HepG2 (cell line): ENCODE data around the gene HOXA9.

Experiments
- CREBL2 ChIP-seq: sonication (generic); formaldehyde crosslinking; IDR thresholded peaks from 2 replicates; pipeline ENCODE4 v1.8.1; 2023; ENCODE audit warnings: missing genetic modification reagents, mild to moderate bottlenecking, borderline replicate concordance
- CTCF ChIP-seq: sonication (generic); formaldehyde crosslinking; IDR thresholded peaks from 2 replicates; pipeline ENCODE4 v1.5.0; 2020; ENCODE audit warnings: mild to moderate bottlenecking, missing genetic modification reagents, moderate library complexity
- RBM22 ChIP-seq: fragments of 200-400 bp; formaldehyde crosslinking; optimal IDR thresholded peaks from 2 replicates; pipeline ENCODE3; 2017; ENCODE audit warnings: mild to moderate bottlenecking, low read length, moderate library complexity
- WIZ ChIP-seq: sonication (generic); formaldehyde crosslinking; IDR thresholded peaks from 2 replicates; pipeline ENCODE4 v1.5.1; 2020; ENCODE audit warnings: mild to moderate bottlenecking, missing genetic modification reagents
- ZFP36L1 ChIP-seq: sonication (generic); formaldehyde crosslinking; IDR thresholded peaks from 2 replicates; pipeline ENCODE4 v1.8.0; 2022; ENCODE audit warnings: mild to moderate bottlenecking, missing genetic modification reagents, moderate library complexity
- ZNF616 ChIP-seq: sonication (generic); formaldehyde crosslinking; IDR thresholded peaks from 2 replicates; pipeline ENCODE4 v1.5.0; 2020; ENCODE audit warnings: low read depth, mild to moderate bottlenecking, missing genetic modification reagents
- TF ChIP-seq, protein P1 (sequence below): sonication (generic); formaldehyde crosslinking; IDR thresholded peaks from 2 replicates; pipeline ENCODE4 v1.4.0; 2020; ENCODE audit warnings: missing genetic modification reagents

DNA sequence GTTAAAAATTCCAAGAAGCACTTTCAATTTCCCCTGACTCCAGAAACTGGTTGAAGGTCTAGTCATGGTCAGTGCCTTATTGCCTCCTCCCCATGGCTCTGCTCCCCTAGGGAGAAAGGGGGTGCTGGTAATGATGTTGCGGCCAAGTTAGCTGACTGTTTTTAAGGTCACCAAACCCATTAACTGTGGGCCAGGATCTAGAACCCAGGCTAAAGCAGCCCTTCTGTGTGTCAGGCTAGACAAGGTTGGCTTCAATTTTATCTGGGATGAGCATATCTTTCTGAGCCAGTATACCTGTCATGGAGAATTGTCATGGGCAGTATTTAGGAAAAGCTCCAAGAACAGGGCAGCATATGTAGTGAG lies 45.7 kb upstream of the HOXA9 start:
- TF ChIP-seq RBM22: no peak
- TF ChIP-seq, protein P1, sequence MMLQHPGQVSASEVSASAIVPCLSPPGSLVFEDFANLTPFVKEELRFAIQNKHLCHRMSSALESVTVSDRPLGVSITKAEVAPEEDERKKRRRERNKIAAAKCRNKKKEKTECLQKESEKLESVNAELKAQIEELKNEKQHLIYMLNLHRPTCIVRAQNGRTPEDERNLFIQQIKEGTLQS: no peak
- no peak for TF ChIP-seq WIZ
- TF ChIP-seq CTCF (CRISPR knock-in tag): no peak
- TF ChIP-seq ZFP36L1 (CRISPR knock-in tag): no peak
- TF ChIP-seq ZNF616 (CRISPR knock-in tag): no peak
- no peak for TF ChIP-seq CREBL2 (CRISPR knock-in tag)
